Measurements from ENCODE around the gene GOSR2.

GOSR2 gene

GRCh38 chr17:46976626-46977270 lies 53.8 kb downstream of the GOSR2 start:
- TF ChIP-seq FOXP2 (optimal IDR thresholded peaks at IDR 0.05; ENCODE audit: borderline replicate concordance, extremely low read depth, extremely low read length, insufficient read depth) (no peak), REST (IDR thresholded peaks at IDR 0.05; ENCODE audit: insufficient read depth in 1 of 2, low read depth in 2 of 2, low read length in 2 of 2) (no peak), SIN3A (IDR thresholded peaks at IDR 0.05; ENCODE audit: borderline replicate concordance, insufficient read depth, low read length) (no peak), TAF1 (IDR thresholded peaks at IDR 0.05; ENCODE audit: borderline replicate concordance, insufficient read depth, low read length) (no peak), POLR2AphosphoS5 (IDR thresholded peaks at IDR 0.05; ENCODE audit: low read depth, low read length) (no peak)

GRCh38 chr17:46977348-46977747 lies 54.4 kb downstream of the GOSR2 start:
- TF ChIP-seq FOXP2 (optimal IDR thresholded peaks at IDR 0.05; ENCODE audit: borderline replicate concordance, extremely low read depth, extremely low read length, insufficient read depth) (no peak), REST (IDR thresholded peaks at IDR 0.05; ENCODE audit: insufficient read depth in 1 of 2, low read depth in 2 of 2, low read length in 2 of 2) (no peak)

GRCh38 chr17:46977750-46978488 lies 55.0 kb downstream of the GOSR2 start:
- no peak for TF ChIP-seq SIN3A (IDR thresholded peaks at IDR 0.05; ENCODE audit: borderline replicate concordance, insufficient read depth, low read length)

- no peak for TF ChIP-seq TAF1 (IDR thresholded peaks at IDR 0.05; ENCODE audit: borderline replicate concordance, insufficient read depth, low read length)
- no peak for TF ChIP-seq POLR2AphosphoS5 (IDR thresholded peaks at IDR 0.05; ENCODE audit: low read depth, low read length)
- TF ChIP-seq SIN3A (IDR thresholded peaks at IDR 0.05; ENCODE audit: borderline replicate concordance, insufficient read depth, low read length), result no peak
- TF ChIP-seq REST (IDR thresholded peaks at IDR 0.05; ENCODE audit: insufficient read depth in 1 of 2, low read depth in 2 of 2, low read length in 2 of 2), result no peak
Measured at GRCh38 chr17:46978489-46979146, 55.7 kb downstream of the GOSR2 start.

GRCh38 chr17:46979147-46979863 lies 56.3 kb downstream of the GOSR2 start, which contains the start of gene RPRML:
Gene RPRML (minus strand): TSS chr17:46979253. CDS start chr17:46979007, 246 bp downstream.
- no peak for TF ChIP-seq SIN3A (IDR thresholded peaks at IDR 0.05; ENCODE audit: borderline replicate concordance, insufficient read depth, low read length)
- no peak for TF ChIP-seq FOXP2 (optimal IDR thresholded peaks at IDR 0.05; ENCODE audit: borderline replicate concordance, extremely low read depth, extremely low read length, insufficient read depth)
- no peak for TF ChIP-seq POLR2AphosphoS5 (IDR thresholded peaks at IDR 0.05; ENCODE audit: low read depth, low read length)
- TF ChIP-seq TAF1 (IDR thresholded peaks at IDR 0.05; ENCODE audit: borderline replicate concordance, insufficient read depth, low read length), result no peak
- peak in 1 of 2 experiments; percentile 43; a peak in 1 of 4 replicates for TF ChIP-seq REST (IDR thresholded peaks at IDR 0.05; ENCODE audit: insufficient read depth in 1 of 2, low read depth in 2 of 2, low read length in 2 of 2)
